ENCODE data around the gene PDE4A. TPM values are rescaled to one million over a fixed set of nuclear protein-coding genes. Genes with fewer than 3 reads are reported as not detected.

Gene PDE4A
- total and polyA plus RNA-seq, 2 of the 13 experiments (the other 11 are each of a cell fraction or from before 2014, with no cell fraction given), result 1.1 to 4.1 TPM

DNA sequence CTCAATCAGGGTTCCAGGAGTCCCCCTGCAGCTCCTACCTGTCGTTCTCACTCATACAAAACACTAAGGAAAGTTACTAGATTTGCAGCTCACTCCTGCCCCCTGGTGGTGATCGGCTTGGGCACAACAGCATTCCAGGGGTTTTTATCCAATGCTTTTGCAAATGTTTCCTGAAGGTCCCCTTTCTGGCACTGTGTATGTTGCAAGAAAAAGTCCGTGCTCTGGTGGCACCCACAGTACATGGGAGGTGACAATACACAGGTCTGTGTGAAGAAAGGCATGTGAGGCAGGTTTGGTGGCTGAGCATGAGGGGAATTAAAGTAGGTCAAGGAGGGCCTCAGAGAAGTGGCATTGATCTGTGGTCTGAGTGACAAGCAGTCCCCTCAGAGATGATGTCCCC lies 31.4 kb upstream of the PDE4A start (continued):
- TF ChIP-seq, protein P1, sequence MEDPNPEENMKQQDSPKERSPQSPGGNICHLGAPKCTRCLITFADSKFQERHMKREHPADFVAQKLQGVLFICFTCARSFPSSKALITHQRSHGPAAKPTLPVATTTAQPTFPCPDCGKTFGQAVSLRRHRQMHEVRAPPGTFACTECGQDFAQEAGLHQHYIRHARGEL (CRISPR knock-in tag; IDR thresholded peaks at IDR 0.05), result no peak
- no peak for TF ChIP-seq CENPT (CRISPR knock-in tag; IDR thresholded peaks at IDR 0.05; ENCODE audit: low read depth)
- TF ChIP-seq ZNF615 (CRISPR knock-in tag; IDR thresholded peaks at IDR 0.05; ENCODE audit: borderline replicate concordance), result no peak
- TF ChIP-seq SOX6 (IDR thresholded peaks at IDR 0.05), result no peak
- TF ChIP-seq SOX6 (CRISPR knock-in tag; IDR thresholded peaks at IDR 0.05), result peak; percentile 42; the same call in 1 of the 2 replicates
- TF ChIP-seq ZNF317 (CRISPR knock-in tag; IDR thresholded peaks at IDR 0.05), result no peak
- TF ChIP-seq, protein P2, sequence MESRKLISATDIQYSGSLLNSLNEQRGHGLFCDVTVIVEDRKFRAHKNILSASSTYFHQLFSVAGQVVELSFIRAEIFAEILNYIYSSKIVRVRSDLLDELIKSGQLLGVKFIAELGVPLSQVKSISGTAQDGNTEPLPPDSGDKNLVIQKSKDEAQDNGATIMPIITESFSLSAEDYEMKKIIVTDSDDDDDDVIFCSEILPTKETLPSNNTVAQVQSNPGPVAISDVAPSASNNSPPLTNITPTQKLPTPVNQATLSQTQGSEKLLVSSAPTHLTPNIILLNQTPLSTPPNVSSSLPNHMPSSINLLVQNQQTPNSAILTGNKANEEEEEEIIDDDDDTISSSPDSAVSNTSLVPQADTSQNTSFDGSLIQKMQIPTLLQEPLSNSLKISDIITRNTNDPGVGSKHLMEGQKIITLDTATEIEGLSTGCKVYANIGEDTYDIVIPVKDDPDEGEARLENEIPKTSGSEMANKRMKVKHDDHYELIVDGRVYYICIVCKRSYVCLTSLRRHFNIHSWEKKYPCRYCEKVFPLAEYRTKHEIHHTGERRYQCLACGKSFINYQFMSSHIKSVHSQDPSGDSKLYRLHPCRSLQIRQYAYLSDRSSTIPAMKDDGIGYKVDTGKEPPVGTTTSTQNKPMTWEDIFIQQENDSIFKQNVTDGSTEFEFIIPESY (CRISPR knock-in tag; IDR thresholded peaks at IDR 0.05), result no peak
- no peak for TF ChIP-seq PRMT3 (CRISPR knock-in tag; IDR thresholded peaks at IDR 0.05; ENCODE audit: borderline replicate concordance, low read depth)
- TF ChIP-seq HMG20A (CRISPR knock-in tag; IDR thresholded peaks at IDR 0.05; ENCODE audit: borderline replicate concordance), result no peak
- TF ChIP-seq FOXA1 (IDR thresholded peaks at IDR 0.05), result no peak
- TF ChIP-seq FOXA1 (CRISPR knock-in tag; IDR thresholded peaks at IDR 0.05), result no peak
- no peak for TF ChIP-seq ZNF564 (CRISPR knock-in tag; IDR thresholded peaks at IDR 0.05)
- TF ChIP-seq KDM3A (CRISPR knock-in tag; IDR thresholded peaks at IDR 0.05; ENCODE audit: low read depth), result no peak
- TF ChIP-seq ZNF605 (CRISPR knock-in tag; IDR thresholded peaks at IDR 0.05), result no peak
- TF ChIP-seq SUZ12 (IDR thresholded peaks at IDR 0.05; ENCODE audit: low read depth, low read length), result no peak
- no peak for TF ChIP-seq ZNF598 (CRISPR knock-in tag; IDR thresholded peaks at IDR 0.05; ENCODE audit: borderline replicate concordance)
- TF ChIP-seq ZNF552 (CRISPR knock-in tag; IDR thresholded peaks at IDR 0.05; ENCODE audit: borderline replicate concordance), result no peak
- TF ChIP-seq, protein P3, sequence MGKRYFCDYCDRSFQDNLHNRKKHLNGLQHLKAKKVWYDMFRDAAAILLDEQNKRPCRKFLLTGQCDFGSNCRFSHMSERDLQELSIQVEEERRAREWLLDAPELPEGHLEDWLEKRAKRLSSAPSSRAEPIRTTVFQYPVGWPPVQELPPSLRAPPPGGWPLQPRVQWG (CRISPR knock-in tag; IDR thresholded peaks at IDR 0.05; ENCODE audit: borderline replicate concordance, low read depth), result no peak
- TF ChIP-seq ZNF570 (CRISPR knock-in tag; IDR thresholded peaks at IDR 0.05; ENCODE audit: borderline replicate concordance), result no peak
- TF ChIP-seq HOXA7 (CRISPR knock-in tag; IDR thresholded peaks at IDR 0.05), result no peak
- no peak for TF ChIP-seq CCDC6 (CRISPR knock-in tag; IDR thresholded peaks at IDR 0.05)
- TF ChIP-seq, protein P4, sequence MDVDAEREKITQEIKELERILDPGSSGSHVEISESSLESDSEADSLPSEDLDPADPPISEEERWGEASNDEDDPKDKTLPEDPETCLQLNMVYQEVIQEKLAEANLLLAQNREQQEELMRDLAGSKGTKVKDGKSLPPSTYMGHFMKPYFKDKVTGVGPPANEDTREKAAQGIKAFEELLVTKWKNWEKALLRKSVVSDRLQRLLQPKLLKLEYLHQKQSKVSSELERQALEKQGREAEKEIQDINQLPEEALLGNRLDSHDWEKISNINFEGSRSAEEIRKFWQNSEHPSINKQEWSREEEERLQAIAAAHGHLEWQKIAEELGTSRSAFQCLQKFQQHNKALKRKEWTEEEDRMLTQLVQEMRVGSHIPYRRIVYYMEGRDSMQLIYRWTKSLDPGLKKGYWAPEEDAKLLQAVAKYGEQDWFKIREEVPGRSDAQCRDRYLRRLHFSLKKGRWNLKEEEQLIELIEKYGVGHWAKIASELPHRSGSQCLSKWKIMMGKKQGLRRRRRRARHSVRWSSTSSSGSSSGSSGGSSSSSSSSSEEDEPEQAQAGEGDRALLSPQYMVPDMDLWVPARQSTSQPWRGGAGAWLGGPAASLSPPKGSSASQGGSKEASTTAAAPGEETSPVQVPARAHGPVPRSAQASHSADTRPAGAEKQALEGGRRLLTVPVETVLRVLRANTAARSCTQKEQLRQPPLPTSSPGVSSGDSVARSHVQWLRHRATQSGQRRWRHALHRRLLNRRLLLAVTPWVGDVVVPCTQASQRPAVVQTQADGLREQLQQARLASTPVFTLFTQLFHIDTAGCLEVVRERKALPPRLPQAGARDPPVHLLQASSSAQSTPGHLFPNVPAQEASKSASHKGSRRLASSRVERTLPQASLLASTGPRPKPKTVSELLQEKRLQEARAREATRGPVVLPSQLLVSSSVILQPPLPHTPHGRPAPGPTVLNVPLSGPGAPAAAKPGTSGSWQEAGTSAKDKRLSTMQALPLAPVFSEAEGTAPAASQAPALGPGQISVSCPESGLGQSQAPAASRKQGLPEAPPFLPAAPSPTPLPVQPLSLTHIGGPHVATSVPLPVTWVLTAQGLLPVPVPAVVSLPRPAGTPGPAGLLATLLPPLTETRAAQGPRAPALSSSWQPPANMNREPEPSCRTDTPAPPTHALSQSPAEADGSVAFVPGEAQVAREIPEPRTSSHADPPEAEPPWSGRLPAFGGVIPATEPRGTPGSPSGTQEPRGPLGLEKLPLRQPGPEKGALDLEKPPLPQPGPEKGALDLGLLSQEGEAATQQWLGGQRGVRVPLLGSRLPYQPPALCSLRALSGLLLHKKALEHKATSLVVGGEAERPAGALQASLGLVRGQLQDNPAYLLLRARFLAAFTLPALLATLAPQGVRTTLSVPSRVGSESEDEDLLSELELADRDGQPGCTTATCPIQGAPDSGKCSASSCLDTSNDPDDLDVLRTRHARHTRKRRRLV (CRISPR knock-in tag; IDR thresholded peaks at IDR 0.05), result no peak
